Measurements from ENCODE around the gene SUCLG2.
"Not testable (repeated sequence)": the region's sequence is repeated elsewhere in the genome, so short reads cannot be mapped to it uniquely, and the experiment has no call there.

Gene SUCLG2

DNA sequence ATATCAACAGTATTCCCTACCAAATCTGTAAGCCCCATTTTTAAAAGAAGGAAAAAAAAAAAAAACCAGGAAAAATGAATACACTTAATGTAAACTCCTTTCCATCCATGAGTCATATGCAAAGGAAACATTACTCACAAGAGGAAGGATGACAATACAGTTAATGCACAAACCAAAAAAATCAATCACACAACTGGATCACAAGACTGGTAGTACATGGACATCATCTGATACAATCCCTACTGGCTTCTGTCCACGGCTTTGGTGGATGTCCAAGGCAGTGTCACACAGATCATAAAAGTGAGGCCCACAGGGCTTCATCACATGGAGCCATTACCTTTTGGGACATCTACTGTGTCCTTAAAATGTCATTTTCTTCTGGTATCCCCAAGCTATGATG is 44.0 kb downstream of the SUCLG2 start:
- DNase-seq (ENCODE audit: low read depth in 2 of 3, low spot score in 2 of 3) = no peak

DNA sequence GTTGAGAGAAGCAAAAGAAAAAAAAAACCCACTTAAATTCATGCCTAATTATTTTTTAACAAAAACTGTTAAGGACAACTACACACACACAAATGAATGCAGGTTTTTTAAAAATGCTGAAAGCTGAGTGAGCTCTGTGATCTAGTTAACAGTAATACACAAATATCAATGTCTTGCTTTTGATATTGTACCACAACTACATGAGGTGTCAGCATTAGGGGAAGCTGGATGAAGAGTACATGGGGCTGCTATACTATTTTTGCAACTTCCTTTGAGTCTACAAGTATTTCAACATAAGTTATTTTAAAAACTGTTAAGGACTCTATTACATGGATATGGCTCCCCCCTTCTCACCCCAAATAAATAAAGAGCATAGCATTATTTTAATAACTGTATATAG is 44.7 kb downstream of the SUCLG2 start:
- no peak for DNase-seq (ENCODE audit: low read depth in 2 of 3, low spot score in 2 of 3)

DNA sequence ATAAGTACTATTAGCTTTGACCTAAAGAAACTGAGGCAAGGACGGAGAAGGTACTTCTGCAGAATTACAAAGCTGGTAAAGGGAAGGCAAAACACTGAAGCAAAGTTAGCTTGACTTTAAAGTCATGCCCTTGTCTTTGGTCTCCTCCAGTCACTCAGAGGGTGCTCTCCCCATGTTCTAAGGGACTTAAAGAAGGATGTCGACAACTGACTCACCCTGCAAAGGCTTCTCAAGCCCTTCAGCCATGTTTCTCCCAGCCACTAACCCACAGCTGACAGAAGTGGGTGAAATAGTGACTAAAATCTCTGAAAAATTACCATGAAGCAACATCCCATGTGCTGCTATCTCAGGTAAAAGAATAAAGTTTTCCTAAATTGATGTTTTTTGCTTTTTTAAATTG is 46.4 kb downstream of the SUCLG2 start:
- DNase-seq (ENCODE audit: low read depth in 2 of 3, low spot score in 2 of 3) = no peak

DNA sequence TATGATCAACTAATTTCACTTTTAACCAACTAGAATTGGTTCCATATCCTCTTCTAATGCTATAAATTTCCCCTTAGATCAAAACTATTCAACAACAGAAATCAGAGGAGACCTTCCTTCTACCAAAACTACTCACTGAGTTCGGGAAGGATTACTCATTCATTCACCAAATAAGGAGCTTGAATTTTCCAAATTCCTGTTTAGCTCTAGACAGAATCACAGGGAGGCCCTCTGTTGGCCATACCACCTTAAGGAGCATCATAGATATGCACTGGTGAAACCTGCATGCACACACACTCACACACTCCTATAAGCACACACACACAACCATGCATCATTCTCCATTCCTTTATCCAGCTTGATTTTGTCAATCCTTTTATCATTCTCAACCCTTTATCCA is 49.0 kb downstream of the SUCLG2 start:
- DNase-seq (ENCODE audit: low read depth in 2 of 3, low spot score in 2 of 3) = no peak

DNA sequence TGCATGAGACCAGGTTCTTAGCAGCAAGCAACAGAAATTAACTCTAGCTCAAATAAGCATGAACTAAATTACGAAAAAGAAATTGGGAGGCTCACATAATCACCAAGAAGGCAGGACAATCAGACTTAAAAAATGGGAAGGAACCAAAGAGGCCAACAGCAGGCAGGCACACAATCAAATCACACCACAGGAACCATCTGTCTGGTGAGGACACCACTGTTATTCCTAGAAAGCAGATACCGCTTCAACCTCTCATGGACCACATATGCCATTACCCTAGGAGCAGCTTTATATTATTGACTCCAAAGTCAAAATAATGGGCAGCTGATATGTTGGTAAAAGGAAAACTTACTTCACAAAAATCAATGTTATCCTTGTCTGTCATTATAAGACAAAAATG is 51.6 kb downstream of the SUCLG2 start:
- no peak for DNase-seq (ENCODE audit: low read depth in 2 of 3, low spot score in 2 of 3)

DNA sequence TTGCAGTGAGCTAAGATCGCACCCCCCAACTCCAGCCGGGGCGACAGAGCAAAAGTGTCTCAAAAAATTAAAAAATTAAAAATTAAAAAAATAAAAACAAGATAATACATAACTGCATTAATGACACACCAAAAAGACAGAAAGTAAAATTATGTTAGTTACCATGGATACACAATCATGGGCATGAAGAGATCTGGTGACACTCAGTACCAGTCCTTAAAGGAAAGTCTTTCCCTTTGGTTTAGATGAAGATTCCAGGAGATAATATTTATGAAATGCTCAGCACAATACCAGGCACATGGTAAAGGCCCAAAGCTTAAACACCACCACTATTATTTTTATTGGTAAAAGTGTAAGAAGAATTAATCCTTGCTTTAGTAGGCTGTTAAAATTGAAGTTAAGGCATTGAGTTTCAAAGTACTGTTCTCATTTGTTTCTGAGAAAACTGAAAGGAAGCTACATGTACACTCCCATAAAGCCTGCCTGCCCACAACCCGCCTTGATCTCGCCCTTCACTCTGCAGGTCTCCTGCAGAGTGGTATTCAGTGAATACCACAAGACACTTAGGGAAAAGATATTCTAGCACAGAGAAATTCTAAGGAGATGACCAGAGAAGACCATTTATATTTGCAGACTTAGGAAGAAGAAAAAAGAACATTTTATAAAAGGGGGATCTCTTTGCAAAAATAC is 52.3 kb downstream of the SUCLG2 start:
- no peak for DNase-seq (ENCODE audit: low read depth in 2 of 3, low spot score in 2 of 3)

DNA sequence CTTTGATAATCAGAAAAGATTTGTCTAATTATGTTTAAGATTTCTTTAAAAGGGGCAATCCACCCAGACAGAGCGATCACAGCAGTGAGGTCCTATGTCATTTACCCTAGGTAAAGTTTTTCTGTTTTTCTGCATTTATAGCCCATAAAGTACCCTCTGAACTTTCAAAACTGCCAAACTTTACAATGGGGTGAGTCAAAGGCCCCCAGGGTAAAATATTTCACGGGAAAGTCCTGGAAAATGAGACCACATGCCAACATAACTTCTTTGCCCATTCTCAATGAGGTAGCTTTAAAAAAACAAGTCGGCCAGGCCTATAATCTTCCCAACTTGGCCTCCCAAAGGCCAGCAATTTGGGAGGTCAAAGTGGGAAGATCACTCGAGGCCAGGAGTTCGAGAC is 53.0 kb downstream of the SUCLG2 start:
- DNase-seq (ENCODE audit: low read depth in 2 of 3, low spot score in 2 of 3) = no peak

DNA sequence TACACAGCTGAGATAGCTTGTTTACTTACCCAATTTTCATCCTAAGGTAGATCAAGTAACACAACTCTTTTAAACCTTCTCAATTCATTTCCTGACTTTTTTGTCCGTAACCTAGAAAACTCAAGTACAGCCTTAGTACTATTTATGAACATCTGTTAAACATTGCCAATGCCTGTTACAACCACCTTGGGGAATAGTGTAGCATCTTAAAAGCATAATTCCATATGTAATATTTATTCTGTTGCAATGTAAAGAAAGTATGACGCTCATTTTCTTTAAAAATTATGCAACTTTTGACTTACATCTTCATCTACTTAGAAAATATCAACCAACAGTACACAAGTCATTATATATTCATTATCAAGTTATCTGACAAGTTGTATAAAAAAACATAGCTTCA is 54.6 kb downstream of the SUCLG2 start:
- no peak for DNase-seq (ENCODE audit: low read depth in 2 of 3, low spot score in 2 of 3)

DNA sequence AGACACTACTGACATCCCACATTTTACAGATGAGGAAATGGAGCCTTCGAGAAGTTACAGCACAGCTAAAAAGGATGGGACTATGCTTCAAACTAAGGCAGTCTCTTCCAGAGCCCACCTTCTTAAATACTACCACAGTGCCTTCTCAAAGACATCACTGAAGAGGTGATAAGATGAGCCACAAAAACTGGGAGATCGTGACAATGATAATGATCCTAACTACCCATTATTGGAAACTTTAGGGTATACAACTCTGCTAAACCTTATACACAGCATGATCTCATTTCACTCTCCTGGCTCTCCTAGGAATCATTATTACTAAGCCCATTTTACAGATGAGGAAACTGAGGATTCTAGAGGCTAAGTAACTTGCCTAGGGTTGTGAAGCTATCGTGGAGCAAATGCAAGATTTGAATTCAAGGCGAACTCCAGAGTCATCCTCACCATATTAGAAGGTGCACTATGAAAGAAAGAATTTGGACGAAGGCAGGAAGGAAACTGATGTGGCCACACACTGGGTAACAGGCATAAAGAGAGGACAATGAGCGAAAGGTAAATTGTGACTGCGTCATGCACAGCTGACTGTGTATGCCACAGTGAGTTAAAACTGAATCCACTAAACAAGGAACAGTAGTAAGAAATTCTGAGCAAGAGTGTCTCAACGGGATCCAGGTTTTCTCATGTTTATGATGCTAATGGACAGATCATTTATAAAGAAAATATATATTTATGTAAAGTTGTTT is 55.4 kb downstream of the SUCLG2 start:
- no peak for DNase-seq (ENCODE audit: low read depth in 2 of 3, low spot score in 2 of 3)

DNA sequence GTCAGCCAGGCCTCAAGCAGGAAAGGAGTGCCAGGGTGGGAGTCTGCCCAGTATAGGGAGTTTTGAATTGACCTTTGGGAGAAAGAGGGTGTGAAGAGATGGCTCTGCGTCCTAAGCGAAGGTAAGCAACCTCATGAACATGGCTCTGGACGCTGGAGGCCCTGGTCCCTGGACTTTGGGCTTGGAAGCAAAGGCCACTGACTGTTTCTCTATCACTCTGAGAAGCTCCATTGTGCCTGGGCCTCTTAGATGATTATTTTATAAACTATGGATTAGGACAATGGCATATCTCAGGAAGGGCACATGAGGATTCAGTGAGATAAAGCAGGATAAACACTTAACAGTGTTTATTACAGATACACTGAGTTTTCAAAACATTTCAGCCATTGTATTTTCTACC is 59.0 kb downstream of the SUCLG2 start:
- no peak for DNase-seq (ENCODE audit: low read depth in 2 of 3, low spot score in 2 of 3)

DNA sequence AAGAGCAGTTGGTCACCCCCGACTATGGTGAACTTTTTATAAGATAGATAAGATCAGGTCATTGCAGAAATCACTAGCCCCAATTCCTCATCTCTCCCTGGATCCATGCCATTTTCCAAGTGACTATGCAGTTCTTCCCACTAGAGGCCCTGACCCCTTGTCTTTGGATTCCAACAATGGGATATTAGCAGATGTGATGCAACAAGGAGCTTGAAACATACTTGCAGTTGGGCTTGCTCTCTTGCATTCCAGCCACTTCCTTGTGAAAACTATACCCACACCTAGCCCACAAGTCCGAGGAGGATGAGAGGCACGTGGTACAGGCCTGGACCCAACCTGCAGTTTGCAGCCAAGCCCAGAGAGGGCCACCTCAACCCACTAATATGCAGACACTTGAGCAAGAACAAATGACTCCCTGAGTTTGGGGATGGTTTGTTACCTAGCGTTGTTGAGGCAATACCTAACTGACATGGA is 60.6 kb downstream of the SUCLG2 start:
- no peak for DNase-seq (ENCODE audit: low read depth in 2 of 3, low spot score in 2 of 3)

DNA sequence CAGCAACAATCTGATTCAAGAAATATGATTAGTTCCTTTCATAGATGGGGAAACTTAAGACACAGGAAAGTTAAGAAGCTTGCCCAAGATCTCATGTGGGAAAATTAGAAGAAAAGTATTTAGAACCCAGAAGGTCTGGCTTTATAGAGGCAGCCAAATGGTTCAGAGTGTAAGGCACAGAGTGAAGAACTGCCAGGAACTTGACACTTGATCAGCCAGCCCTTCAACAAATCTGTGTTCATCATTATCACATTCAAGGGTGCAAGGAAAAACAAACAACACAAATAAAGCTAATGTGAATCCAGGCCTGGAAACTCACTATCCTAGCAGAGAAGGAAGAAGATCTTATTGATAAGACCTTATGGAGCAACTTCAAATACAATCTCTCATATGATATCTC is 62.4 kb downstream of the SUCLG2 start:
- DNase-seq (ENCODE audit: low read depth in 2 of 3, low spot score in 2 of 3) = no peak

DNA sequence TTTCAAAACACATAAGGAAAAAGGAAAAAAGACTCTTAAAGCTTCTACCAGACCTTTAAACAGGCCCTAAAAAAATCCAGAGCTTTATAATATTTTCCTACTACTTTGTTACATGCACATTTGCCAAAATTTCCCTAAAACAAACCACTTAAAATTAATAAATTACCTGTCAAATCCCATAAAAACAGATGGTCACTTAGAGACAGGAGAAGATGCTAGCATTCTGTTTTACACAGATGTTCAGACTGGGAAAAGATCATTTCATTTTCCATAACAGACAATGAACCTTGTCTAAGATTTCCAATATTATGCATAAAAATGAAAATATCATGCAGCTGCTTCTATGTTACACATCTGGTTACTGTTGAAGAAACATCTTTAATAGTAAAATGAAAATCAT is 66.6 kb downstream of the SUCLG2 start:
- no peak for DNase-seq (ENCODE audit: low read depth in 2 of 3, low spot score in 2 of 3)

DNA sequence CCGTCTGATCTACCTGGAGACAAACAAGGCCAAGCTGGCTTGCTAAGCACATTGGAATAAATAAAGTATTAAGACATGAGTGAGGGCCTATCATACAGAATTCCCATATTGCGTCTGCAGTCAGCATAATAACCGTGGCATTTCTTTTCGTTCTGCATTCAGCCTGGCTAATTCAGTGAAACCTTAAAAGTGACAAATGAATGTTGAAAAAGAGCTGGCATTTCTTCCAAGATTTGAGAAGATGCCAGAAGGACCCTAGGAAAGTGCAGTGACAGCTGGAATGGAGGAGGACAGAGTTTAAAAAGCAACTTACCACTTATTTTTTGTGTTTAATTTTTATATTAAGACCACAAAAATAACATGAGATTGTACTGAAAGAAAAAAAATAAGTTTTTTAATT is 67.1 kb downstream of the SUCLG2 start:
- no peak for DNase-seq (ENCODE audit: low read depth in 2 of 3, low spot score in 2 of 3)

DNA sequence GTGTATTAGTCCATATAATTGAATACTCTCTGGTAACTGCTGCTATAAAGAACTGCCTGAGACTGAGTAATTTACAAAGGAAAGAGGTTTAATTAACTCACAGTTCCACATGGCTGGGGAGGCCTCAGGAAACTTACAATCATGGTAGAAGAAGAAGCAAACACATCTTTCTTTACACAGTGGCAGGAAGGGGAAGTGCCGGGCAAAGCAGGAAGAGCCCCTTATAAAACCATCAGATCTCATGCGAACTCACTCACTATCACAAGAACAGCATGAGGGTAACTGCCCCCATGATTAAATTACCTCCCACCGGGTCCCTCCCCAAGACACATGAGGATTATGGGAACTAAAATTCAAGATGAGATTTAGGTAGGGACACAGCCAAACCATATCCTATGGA is 69.8 kb downstream of the SUCLG2 start:
- not testable (repeated sequence) for DNase-seq (ENCODE audit: low read depth in 2 of 3, low spot score in 2 of 3)

DNA sequence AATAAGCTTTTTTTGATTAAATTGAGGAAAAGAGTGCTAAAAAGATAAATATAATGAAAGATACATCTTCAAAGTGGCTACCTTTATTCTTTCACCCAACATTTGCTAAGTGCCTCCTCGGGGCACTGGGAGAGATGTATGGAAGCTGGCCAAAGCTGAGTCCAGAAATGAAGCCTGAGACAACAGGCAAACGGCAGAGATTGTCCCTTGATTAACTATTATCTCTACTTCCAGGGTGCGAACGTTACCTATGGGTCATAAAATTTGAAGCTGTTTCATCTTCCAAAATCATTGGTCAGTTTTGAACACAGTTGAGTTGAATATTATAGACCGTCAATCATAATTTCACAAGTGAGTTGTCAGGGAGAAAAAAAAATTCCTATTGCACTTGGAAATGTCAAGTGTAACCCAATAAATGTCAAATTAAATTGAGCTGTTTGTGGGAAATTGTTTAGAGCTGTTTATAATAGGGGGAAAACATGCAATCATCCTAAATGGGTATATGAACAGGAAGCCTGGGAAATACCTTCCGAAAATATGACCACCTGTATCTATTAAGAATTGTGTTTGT is 73.9 kb downstream of the SUCLG2 start:
- no peak for DNase-seq (ENCODE audit: low read depth in 2 of 3, low spot score in 2 of 3)

DNA sequence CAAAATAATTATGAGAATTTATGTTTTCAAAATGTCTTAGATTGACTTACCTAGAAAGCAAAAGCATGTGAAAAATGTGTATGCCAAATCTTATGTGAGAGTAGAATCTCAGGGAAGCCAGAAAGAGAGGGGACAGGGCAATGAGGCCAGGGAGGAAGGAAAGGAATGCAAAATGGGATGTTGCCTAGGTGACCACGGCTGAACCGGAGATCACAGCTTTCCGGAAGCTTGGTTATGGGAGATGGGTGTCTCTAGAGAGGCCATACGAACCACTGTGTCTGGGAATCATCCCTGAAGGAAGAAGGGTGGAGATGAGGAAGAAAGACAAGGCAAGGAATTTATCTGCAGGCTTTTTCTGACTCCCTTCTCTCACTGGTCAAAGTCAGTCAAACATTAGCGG is 76.0 kb downstream of the SUCLG2 start:
- DNase-seq (ENCODE audit: low read depth in 2 of 3, low spot score in 2 of 3) = no peak

DNA sequence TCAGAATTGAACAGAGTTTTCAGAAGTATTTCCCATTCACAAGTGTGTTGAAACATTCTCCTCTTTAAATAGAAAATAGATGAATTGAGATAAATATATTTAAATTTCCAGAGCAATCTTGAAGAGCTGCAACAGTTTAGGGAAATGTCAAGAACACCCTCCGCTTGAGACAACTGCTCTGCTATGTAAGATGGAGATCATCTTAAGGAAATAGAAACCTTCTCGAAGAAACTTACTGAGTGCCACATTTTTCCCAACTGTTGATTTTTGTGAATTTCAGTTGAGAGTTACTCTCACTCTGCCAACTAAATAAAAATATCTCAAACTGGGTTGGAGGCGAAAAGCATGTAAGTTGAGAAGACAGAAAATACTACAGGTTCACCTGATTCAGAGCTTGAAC is 78.0 kb downstream of the SUCLG2 start:
- DNase-seq (ENCODE audit: low read depth in 2 of 3, low spot score in 2 of 3) = no peak

DNA sequence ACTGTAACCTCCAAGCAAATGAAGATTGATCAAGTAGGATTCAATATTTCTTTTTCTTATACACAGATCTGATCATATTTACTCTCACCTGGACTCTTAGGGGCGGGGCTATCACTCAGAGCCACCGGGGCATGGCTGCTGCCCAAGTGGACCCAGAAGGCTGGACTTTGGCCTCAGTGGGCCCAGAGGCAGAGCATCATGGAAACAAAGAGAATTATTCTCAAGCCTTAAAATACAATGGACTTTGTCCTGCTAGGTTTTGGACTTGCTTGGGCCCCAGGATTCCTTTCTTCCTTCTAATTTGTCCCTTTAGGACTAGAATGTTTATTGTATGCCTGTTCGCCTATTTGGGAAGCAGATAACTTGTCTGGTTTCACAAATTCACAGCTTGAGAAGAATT is 85.1 kb downstream of the SUCLG2 start:
- no peak for DNase-seq (ENCODE audit: low read depth in 2 of 3, low spot score in 2 of 3)

DNA sequence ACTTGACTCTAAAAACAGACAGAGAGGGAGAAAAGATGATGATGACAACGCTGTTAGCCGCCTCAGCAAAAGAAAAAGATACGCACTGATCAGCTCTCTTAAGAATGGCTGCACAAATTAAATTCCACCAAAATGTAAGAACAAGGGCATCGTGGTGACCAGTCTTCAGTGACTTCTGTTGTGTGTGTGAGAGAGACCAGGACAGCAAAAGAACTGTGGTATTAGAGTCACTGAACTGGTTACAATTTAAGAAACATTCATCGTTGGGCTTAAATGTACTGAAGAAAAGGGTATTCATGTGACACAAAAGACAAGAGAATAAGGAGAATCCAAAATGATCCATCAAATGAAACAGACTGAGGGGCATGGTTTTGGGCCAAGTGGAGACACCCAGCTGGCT is 86.5 kb downstream of the SUCLG2 start:
- no peak for DNase-seq (ENCODE audit: low read depth in 2 of 3, low spot score in 2 of 3)

DNA sequence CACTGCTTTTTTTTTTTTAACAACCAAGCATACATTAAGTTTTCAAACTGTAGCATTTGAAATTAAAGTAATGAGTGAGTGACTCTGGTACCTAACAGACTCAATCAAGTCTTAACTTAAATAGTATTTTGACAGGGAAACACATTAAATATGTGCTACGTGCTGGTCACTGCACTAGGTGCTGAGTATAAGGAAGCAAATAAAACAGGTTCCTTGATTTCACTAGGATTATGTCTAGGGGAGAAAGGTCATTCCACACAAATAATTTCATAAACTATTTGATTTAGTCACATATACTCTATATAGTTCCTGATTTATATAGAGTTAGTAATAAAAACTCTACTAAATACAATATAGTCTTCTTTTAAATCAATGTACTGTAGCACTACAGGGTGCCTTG is 89.4 kb downstream of the SUCLG2 start:
- DNase-seq (ENCODE audit: low read depth in 2 of 3, low spot score in 2 of 3) = no peak

DNA sequence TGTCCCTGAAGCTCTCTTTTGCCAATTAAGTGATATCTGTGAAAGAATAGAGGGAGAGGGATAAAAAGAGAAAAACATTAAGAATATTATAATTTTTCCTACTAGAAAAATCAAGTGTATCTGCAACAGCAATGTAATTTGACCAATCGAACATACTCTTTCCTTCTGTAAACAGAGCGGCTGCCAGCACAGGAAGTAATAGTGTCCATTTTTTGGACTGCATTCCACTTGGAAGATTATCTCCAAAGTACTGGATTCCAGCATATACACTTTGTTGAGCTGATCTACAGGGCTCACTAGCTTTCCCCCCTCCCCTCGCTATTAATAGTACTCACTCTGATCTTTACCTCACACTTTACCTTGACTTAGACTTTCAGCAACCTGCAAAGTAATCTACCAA is 90.4 kb downstream of the SUCLG2 start:
- DNase-seq (ENCODE audit: low read depth in 2 of 3, low spot score in 2 of 3) = no peak

Measured in activated CD8-positive, alpha-beta memory T cell treated with anti-CD3 and anti-CD28 coated beads for 48 hours (primary cell).